HL-60/S4 treated with retinoic acid at 250 ng/mL for 4 days and 3 days (cell line): Measurements from ENCODE around the gene DYNLT2B.
"Not testable (repeated sequence)": the region's sequence is repeated elsewhere in the genome, so short reads cannot be mapped to it uniquely, and the experiment has no call there.

Experiments
- in situ Hi-C: fragments of 300-500 bp; cut with MboI; formaldehyde crosslinking; loops from 2 replicates; pipeline ENCODE4 v1.7.0; 2022; ENCODE audit warnings: low sequenced_read_pairs

The DYNLT2B gene

DNA sequence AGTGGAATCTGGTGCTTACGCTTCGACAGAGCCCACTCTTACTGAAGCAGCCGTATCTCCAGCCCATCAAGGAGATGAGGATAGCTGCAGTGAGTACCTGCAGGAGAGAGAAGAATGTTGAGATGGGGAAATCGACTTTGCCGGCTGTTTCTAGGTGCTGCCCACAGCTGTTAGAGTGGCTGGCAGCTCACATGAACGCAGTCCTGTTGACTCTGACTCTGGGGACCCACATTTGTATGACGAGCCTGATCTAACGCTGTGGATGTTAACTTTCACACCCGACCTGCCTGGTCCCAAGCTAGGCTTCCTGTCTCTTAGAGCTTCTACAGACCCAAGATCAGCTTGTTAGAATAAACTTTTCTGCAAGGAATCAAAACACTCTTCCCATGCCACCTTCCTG lies 8.9 kb upstream of the DYNLT2B start:
- in situ Hi-C loops: no loop called here

DNA sequence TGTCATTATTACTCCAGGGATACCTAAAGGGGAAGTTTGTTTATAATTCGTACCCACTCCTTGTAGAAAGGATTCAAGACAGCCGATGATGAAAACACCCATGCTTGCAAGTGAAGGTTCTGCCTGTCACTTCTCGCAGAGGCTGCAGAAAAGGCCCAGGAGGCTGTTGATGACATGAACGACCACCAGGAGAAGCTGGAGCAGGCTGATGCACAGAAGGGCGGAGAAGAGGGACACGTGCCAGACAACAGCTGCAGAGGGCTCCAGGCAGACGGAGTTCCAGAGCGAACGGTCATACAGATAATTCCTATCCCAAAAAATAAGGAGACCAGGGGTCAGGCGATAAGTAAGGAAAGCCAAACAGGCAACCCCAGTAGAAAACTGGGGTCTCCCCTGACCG lies 5.7 kb upstream of the DYNLT2B start:
- in situ Hi-C loops: no loop called here

DNA sequence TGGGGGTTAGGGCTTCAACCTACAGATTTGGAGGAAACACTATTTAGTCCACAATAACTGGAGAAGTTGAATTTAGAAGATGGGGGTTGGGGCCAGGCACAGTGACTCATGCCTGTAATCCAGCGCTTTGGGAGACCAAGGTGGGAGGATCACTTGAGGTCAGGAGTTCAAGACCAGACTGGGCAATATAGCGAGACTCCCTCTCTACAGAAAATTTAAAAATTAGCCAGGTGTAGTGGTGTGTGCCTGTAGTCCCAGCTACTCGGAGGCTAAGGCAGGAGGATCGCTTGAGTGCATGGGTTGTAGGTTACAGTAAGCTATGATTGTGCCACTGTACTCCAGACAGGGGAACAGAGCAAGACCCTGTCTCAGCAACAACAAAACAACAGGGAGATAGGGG lies 5.0 kb upstream of the DYNLT2B start:
- in situ Hi-C loops: no loop called here

DNA sequence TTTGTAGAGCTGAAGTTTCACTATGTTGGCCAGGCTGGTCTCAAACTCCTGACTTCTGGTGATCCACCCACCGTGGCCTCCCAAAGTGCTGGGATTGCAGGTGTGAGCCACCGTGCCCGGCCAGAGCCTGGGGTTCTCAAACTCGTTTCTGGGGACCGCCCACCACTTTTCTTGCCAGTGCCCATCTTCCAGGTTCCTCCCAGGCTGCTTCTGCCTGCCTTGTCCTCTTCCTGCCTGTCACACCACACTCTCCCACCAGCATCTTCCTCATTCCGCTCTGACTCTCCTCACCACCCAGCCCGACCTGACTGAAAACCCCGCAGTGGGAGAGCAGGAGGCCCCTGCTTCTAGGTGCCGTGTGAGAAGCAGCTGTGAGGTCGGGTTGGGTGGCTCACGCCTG lies 3.1 kb upstream of the DYNLT2B start:
- in situ Hi-C loops: no loop called here

DNA sequence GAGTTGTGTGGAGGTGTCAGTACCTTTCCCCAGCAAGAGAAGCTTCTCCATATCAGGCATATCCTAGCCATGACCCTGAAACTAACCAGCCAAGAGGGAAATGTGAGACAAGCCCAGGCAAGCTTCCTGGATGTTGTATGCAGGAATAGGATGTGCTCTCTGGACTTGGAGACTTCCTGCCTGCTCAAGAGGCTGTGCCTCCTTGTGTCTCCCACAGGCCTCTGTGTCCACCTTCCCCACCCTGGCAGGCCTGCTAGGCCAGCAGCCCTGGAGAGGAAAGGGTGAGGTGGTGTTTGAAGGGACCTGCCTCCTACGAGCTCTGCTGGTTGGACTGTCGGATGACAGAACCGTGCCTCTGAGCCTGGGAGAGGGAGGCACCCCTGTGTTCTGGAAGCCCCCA lies 2.1 kb upstream of the DYNLT2B start:
- in situ Hi-C loops: no loop called here

DNA sequence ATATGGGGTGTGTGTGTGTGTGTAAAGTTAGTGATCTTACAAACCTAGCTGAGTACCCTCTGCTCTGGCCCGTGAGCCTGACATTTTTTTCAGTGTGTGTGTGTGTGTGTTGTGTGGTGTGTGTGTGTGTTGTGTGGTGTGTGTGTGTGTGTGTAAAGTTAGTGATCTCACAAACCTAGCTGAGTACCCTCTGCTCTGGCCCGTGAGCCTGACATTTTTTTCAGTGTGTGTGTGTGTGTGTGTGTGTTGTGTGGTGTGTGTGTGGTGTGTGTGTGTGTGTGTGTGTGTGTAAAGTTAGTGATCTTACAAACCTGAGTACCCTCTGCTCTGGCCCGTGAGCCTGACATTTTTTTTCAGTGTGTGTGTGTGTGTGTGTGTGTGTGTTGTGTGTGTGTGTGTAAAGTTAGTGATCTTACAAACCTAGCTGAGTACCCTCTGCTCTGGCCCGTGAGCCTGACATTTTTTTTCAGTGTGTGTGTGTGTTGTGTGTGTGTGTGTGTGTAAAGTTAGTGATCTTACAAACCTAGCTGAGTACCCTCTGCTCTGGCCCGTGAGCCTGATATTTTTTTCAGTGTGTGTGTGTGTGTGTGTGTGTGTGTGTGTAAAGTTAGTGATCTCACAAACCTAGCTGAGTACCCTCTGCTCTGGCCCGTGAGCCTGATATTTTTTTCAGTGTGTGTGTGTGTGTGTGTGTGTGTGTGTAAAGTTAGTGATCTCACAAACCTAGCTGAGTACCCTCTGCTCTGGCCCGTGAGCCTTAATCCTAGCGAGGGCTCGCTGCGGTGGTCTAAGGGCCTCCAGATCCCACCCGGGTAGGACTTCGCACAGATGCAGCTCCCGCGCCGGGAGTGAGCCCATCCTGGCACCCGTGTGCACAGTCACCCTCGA lies 997 bp downstream of the DYNLT2B start:
- in situ Hi-C loops: not testable (repeated sequence)

DNA sequence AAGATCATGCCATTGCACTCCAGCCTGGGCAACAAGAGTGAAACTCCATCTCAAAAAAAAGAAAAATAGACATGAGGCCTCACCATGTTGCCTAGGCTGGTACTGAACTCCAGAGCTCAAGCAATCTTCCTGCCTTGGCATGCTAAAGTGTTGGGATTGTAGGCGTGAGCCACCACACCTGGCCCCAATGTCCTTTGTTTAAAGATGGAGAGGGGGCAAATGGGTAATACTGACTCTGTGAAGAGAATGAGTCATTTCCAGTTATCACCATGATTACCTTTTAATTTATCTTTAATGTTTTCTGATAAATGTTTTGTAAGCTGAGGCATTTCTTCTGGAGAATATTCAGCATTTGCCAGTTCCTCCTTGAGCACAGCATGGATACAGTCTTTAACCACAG lies 2.2 kb downstream of the DYNLT2B start:
- in situ Hi-C loops: no loop called here

DNA sequence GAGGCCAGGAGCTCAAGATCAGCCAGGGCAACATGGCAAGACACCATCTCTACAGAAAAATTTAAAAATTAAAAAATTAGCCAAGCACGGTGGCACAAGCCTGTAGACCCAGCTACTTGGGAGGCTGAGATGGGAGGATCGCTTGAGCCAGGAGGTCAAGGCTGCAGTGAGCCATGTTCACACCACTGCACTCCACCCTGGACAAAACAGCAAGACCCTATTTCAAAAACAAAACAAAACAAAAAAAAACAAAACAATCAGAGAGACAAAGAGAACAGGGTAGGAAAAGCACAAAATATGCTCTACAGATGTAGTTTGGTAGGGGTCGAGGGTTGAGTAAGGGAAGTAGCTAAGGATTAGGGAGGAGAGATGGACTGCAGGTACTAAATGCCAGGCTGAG lies 3.4 kb downstream of the DYNLT2B start:
- in situ Hi-C loops: no loop called here

DNA sequence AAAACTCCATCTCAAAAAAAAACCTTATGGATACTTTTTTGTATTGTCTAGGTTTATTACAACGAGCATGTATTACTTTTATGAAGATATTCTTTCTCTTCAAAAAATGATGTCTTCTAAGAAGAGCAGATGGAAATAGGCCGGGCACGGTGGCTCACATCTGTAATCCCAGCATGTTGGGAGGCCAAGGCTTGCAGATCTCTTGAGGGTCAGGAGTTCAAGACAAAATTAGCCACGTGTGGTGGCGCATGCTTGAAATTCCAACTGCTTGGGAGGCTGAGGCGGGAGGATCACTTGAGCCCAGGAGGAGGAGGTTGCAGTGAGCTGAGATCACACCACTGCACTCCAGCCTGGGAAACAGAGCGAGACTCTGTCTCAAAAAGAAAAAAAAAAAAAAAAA lies 4.0 kb downstream of the DYNLT2B start:
- in situ Hi-C loops: not testable (repeated sequence)

DNA sequence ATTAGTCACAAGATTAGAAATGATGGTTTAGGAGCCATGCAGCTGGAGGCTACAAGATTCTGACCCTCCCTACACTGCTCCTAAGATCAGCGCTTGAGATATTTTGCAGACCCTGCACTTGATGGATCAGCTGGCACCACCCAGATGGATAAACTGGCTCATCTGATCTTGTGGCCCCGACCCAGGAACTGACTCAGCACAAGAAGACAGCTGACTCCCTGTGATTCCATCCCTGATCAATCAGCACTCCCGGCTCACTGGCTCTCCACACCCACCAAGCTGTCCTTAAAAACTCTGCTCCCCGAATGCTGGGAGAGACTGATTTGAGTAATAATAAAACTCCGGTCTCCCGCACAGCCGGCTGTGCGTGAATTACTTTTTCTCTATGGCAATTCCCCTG lies 15.1 kb downstream of the DYNLT2B start:
- in situ Hi-C loops: not testable (repeated sequence)

DNA sequence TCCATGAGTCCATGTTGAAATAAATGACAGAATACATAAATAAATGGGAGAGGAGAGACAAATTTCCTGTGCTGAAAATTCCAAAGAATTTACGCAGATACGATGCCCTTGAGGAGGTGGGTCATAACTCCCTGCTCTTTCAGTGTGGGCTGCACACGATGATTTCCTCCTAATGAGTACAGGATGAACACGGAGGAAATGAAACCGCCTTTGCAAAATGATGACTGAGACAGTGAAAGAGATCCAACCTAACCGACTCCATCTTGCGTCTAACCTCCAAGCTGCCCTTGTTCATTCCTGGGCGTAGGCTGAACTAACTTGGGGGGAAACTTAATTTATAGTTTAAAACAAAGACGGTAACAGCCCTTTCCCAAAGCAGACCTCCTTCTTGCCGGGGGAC lies 15.5 kb downstream of the DYNLT2B start:
- in situ Hi-C loops: not testable (repeated sequence)

DNA sequence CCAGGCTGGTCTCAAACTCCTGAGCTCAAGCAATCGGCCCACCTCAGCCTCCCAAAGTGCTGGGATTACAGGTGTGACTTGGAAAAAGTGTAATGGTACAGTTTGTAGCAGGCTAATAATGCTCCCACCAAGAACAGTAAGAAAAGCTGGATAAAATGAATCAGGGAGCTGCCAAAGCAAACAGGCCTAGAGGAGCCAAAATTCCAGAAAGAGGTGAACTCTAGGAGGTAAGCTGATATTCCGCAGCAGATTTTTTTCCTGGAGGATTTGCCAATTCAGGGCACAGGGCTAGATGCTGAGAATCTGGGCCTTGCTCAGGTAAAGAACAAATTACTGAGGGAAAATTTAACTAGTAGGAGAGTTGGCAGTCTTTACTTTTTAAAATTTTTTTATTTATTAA lies 19.5 kb downstream of the DYNLT2B start:
- in situ Hi-C loops: no loop called here

DNA sequence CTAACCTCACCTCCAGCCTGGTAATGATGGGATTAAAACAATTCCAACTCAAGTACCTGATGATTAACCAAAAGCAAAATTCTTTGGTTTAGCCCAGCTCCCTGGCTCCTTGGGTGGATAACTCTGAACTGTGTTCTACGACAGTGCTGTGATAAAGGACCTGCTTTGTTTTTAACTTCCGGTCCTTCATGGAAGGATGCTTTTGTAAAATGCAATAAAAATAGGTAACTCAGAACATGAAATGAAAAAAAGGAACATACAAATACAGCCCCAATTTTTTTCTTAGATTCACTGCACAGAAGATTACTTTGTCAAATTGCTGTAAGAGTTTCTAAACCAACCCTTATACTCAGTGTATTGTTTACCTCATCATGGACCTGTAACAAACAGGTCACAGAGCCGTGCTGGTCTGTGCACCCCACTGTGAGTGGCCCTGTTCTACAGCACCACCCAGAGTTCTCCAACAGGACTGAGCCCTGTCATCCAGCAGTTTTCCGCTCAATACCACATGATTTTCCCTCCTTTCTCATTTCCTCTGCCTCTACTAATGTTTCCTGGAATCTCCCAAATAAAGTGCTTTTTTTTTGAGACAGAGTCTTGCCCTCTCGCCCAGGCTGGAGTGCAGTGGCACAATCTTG lies 25.6 kb downstream of the DYNLT2B start:
- in situ Hi-C loops: no loop called here

DNA sequence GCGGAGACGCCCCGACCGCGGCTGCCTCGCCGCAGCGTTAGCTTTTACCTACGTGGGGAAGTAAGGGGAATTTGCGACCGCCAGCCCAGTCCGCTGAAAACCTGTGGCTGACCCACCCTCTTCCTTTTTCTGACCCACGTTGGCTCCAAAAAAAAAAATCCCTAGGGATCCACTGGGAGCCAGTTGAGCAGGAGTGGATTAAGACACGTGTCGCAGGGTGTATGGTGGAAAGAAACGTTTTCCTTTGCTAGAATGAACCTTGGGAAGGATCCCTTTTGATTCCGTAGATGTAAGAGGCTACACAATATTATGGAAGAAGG lies 29.9 kb downstream of the DYNLT2B start:
- in situ Hi-C loops: no loop called here

DNA sequence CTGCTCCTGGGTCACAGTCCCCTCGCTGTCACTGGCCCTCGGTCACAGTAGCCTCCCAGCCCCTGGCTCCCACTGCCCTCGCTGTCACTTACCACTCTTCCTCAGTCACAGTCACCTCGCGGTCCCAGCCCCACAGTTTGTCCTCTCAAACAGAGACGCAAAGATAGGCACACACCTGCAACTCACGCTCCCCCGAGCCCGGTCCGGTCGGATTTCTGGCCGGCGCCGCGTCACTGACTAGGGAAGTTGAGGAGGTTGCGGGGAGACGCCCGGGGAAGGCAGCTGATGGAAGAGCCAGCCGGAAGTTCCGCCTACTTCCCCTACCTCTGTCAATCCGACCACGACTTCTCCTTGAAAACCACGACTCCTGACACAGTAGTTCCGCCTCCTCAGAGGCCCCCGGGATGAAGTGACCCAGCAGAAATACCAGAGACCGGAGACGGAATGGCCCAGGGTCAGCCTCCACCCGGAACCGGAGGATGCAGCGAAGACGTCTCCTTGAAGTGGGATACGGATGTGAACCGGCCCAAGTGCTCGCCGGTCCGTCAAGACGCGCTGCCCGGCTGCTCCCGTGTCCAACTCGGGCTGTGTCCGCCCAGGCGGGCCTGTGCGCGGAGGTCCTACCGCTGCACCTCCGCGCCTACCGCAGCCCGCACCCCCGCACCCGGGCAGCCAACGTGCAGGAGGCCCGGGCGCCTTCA lies 30.4 kb downstream of the DYNLT2B start, which contains the start of gene PCYT1A:
PCYT1A (minus strand) TSS at position 287 of the 701 bp plus-strand sequence. CDS start 17,195 bp downstream, outside the sequence.
- in situ Hi-C loops: no loop called here

DNA sequence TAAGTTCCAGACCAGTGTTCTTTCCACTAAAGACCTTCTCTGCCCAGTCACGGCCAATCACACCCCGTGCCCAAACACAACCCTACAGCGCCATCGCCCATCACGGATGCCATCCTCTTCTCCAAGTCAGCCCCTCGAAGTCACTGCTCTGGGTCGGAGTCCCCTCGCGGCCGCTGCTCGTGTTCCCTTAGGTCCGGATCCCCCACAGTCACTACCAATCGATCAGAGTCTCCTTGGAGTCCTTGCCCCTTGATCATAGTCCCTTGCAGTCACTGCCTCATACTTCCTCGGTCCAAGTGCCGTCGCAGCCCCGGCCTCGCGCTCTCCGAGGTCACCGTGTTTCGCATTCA lies 31.0 kb downstream of the DYNLT2B start:
- in situ Hi-C loops: no loop called here

DNA sequence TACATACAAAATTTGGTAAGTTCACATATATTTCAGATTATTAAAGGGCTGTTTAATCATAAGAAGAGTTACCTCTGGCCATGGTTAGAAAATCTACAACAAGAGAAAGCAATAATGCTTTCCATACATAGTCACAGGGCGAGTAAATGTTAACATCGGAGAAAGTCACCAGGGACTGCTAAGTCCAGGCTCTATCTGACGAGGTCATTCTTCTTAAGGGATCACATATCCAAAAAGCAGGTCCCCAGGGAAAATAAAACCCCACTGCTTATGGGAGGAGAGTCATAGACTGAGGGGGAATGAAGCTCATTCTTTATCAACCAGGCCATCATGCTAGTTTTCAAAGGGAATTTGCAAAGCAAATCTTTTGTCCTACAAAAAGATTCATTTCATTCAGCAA lies 33.6 kb downstream of the DYNLT2B start:
- in situ Hi-C loops: no loop called here

DNA sequence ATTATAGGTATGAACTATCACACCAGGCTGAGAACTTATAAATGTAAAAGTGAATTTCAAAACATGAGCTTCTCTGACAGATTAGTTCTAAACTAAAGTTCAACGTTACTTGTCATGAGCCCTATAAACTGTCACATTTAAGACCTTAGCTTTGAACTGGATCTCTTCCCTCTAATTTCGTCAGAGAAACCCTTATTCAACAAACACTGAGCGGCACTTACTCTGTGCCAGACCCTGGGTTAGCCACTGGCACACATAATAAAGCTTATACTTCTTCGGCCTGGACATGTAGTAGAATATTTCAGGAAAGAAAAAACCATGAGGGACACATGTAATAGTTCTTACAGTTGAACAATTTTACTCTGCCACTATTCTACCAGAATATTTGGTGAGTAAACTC lies 36.1 kb downstream of the DYNLT2B start:
- in situ Hi-C loops: no loop called here

DNA sequence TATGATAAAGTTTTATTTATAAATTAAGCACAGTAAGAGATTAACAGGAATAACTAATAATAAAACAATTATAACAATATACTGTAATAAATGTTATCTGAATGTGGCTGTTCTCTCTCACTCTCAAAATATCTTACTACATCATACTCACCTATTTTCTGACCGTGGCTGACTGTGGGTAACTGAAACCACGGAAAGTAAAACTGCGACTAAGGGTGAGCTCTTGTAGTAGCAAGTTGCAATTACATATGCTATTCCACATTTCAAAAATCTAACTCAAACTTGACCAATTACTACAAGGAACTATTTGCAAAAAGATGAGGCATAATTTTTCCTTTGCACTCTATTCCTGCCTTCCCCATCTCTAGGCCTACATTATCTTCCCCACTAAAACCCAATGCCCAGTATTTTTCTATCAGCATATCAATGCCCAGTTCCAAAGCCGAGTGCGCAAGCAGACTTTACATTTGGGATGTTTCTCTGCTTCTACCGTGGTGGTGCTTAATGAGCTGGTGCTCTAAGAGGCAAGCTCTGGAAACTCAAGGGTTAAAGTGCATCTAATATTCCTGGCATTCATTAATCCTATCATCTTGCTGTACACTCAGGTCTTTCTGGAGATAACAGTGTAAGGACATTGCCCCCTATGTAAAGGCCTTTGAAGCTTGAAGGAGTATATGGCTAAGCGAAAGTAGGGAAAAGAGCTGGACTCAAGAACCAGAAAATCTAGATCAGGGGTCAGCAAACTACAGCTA lies 37.2 kb downstream of the DYNLT2B start:
- in situ Hi-C loops: no loop called here

DNA sequence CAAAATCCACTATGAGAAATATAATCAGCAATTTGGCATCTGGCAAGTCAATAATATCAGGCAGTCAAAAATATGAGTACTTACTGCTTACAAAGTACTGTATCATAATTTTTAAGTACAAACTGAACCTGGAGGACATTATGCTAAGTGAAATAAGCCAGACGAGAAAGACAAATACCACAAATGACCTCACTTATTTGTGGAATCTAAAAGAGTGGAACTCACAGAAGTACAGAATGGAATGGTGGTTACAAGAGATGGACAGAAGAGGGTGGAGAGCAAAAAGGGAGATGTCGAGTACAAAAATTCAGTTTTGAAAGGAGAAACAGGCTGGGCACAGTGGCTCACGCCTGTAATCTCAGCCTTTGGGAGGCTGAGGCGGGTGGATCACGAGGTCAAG lies 42.9 kb downstream of the DYNLT2B start:
- in situ Hi-C loops: no loop called here

DNA sequence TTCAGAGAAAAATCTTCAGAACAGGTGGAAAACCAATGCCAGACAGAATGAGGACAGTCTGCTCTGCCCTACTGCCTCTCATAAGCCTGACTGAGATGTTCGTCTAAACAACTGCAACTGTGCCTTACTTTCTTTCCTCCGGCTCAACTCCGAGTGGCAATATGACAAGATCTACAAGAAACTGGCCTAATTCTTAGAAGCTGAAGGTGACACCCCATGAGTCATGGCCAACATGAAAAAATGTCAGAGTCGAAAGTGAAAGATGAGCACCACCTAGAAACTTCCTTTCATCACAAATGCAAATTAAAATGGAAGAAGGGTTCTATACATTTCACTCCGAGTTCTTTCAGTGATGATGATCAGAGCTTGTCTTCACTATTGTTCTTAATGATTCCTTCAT lies 43.5 kb downstream of the DYNLT2B start:
- in situ Hi-C loops: no loop called here
